ENCODE data around the gene COMMD1.

The COMMD1 gene

DNA sequence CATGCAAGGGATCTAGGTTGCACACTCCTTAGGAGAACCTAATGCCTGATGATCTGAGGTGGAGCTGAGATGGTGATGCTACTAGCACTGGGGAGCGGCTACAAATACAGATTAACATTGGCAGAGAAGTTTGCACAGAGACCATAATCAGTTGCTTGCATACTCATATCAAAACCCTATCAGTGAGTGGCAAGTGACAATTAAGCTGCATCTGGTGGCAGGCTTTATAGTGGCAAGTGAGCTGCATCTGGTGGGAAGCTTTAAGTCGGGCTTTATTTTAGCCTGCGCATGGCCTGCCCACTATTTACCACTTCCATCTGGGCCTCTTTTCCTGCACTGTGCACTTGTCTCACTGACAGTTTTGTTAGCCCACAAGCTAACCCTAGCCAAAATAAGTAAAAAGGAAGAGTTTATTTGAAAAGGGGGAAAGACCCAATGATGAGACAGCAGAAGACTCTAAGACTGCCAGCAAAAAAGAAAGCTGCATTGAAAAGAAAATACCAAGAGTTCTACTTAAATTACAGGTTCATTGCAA, 149.5 kb downstream of the COMMD1 start:
- Histone ChIP-seq H3K27me3 (ENCODE audit: insufficient read depth, low read length) (no peaks in the 10 kb centered on the region), H3K36me3 (ENCODE audit: insufficient read depth, low read depth, low read length) (no peaks in the 10 kb centered on the region), H3K9me3 (ENCODE audit: insufficient read depth, low read depth, low read length) (no peaks in the 10 kb centered on the region), H3K4me3 (ENCODE audit: low read length) (no peak overlapping the region), H3K9ac (ENCODE audit: low read depth, low read length) (no peak overlapping the region), H3K27ac (ENCODE audit: low read length) (no peak overlapping the region), H3K4me1 (ENCODE audit: insufficient read depth, low read length) (peaks cover 10% of the 10 kb centered on the region)

DNA sequence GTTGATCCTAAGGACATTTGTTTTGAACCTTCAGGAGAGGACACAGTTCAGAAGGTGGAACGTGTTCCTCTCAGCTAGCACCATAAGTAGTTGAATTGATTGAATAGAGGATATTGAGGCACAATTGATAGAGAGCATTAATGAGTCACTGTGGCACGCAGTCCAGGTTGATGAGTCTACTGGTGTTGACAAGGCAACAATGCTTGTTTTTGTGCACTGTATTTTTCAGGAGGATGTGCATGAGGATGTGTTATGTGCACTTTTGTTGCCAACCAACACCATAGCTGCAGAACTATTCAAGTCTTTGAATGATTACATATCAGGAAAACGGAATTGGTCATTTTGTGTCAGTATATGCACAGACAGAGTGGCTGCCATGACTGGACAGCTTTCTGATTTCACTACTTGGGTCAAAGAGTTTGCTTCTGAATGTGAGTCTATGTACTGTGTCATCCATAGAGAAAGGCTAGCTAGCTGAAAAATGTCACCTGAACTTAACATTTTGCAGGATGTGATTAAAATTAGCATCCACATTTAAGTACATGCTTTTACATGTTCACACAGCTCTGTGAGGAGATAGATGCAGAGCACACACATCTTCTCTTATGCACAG, 150.4 kb downstream of the COMMD1 start:
- Histone ChIP-seq H3K4me1 (ENCODE audit: insufficient read depth, low read length) (peaks cover 9% of the 10 kb centered on the region), H3K9ac (ENCODE audit: low read depth, low read length) (no peak overlapping the region), H3K27me3 (ENCODE audit: insufficient read depth, low read length) (no peaks in the 10 kb centered on the region), H3K9me3 (ENCODE audit: insufficient read depth, low read depth, low read length) (no peaks in the 10 kb centered on the region), H3K27ac (ENCODE audit: low read length) (no peak overlapping the region), H3K36me3 (ENCODE audit: insufficient read depth, low read depth, low read length) (no peaks in the 10 kb centered on the region), H3K4me3 (ENCODE audit: low read length) (no peak overlapping the region)

DNA sequence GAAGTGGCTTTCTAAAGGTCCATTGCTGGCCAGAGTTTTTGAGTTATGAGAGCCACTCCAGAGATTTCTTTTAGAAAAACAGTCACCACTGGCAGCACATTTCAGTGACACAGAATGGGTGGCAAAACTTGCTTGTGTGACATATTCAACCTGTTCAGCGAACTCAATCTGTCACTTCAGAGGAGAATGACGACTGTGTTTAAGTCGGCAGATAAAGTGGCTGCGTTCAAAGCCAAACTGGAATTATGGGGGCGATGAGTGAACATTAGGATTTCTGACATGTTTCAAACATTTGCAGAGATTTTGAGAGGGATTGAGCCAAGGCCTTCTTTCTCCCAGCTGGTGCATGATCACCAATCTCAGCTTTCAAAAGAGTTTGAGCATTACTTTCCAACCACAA, 150.9 kb downstream of the COMMD1 start:
- Histone ChIP-seq H3K9ac (ENCODE audit: low read depth, low read length) (no peak overlapping the region), H3K4me1 (ENCODE audit: insufficient read depth, low read length) (peaks cover 6% of the 10 kb centered on the region), H3K4me3 (ENCODE audit: low read length) (no peak overlapping the region), H3K27ac (ENCODE audit: low read length) (no peak overlapping the region), H3K36me3 (ENCODE audit: insufficient read depth, low read depth, low read length) (no peaks in the 10 kb centered on the region), H3K27me3 (ENCODE audit: insufficient read depth, low read length) (no peaks in the 10 kb centered on the region), H3K9me3 (ENCODE audit: insufficient read depth, low read depth, low read length) (no peaks in the 10 kb centered on the region)

DNA sequence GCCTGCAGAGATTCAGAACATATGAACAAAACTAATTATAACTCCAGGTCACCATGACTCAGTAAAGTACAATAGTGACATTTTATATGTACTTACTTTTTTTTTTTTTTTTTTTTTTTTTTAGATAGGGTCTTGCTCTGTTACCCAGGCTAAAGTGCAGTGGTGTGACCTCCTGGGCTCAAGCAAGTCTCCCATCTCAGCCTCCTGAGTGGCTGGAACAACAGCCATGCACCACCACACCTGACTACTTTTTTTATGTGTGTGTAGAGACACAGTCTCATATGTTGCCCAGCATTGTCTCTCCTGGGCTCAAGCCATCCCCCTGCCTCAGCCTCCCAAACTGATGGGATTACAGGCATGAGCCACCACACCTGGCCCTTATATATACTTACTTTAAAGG, 159.8 kb downstream of the COMMD1 start:
- Histone ChIP-seq H3K36me3 (ENCODE audit: insufficient read depth, low read depth, low read length) (no peaks in the 10 kb centered on the region), H3K4me1 (ENCODE audit: insufficient read depth, low read length) (no peaks in the 10 kb centered on the region), H3K9ac (ENCODE audit: low read depth, low read length) (no peak overlapping the region), H3K27ac (ENCODE audit: low read length) (no peak overlapping the region), H3K4me3 (ENCODE audit: low read length) (no peak overlapping the region), H3K27me3 (ENCODE audit: insufficient read depth, low read length) (no peaks in the 10 kb centered on the region), H3K9me3 (ENCODE audit: insufficient read depth, low read depth, low read length) (no peaks in the 10 kb centered on the region)

DNA sequence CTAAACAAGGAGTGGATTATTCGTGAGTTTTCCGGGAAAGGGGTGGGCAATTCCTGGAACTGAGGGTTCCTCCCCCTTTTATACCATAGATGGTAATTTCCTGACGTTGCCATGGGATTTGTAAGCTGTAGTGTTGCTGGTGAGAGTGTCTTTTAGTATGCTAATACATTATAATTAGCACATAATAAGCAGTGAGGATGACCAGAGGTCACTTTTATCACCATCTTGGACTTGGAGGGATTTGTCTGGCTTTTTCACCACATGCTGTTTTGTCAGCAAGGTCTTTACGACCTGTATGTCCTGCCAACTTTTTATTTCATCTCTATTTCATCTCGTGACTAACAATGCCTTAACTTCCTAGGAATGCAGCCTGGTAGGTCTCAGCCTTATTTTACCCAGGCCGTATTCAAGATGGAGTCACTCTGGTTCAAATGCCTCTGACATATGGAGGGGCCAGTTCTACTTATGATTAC, 165.7 kb downstream of the COMMD1 start:
- Histone ChIP-seq H3K4me3 (ENCODE audit: low read length) (no peak overlapping the region), H3K27ac (ENCODE audit: low read length) (no peak overlapping the region), H3K27me3 (ENCODE audit: insufficient read depth, low read length) (no peaks in the 10 kb centered on the region), H3K36me3 (ENCODE audit: insufficient read depth, low read depth, low read length) (peaks cover 6% of the 10 kb centered on the region; the same call in 1 of the 2 replicates), H3K4me1 (ENCODE audit: insufficient read depth, low read length) (peaks cover 15% of the 10 kb centered on the region), H3K9me3 (ENCODE audit: insufficient read depth, low read depth, low read length) (peaks cover 9% of the 10 kb centered on the region; the same call in 1 of the 2 replicates), H3K9ac (ENCODE audit: low read depth, low read length) (no peak overlapping the region)

DNA sequence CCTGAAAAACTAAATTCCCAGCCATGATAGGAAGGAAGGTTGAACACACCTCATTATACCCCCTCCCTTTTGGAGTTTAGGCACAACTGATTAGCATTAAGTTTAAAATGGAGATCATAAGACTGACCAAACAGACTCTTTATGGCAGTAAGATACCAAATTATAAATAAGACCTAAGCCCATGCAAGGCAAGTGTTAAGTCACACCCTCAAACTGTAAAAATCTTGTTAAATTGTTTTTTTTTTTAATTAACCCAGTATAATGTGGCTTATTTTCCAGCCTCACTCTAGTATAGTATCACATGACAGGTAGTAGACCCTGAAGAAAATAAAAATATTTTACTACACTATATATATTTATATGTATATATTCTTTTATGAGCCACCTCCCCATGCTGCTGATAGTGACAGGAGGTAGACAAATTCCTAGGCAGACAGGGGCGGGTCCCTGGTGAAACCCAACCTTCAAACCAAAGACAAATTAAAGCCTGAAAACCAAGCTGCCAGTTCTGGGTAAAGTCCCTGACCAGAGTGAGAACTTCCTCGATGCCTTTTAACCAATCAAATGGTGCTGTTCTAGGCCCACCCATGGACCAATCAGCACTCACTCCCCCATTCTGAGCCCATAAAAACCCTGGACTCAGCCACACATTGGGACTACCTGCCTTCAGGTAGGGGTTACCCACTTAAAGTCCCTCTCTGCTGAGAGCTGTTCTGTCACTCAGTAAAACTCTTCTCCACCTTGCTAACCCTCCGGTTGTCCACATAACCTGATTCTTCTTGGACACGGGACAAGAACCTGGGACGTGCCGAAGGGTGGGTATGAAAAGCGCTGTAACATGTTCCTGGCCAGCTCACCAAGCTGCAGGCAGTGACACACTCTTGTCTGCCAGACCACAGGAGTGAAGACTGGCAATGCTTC, 166.5 kb downstream of the COMMD1 start:
- H3K4me1 ChIP-seq (ENCODE audit: insufficient read depth, low read length), result peaks cover 15% of the 10 kb centered on the region
- H3K36me3 ChIP-seq (ENCODE audit: insufficient read depth, low read depth, low read length), result peaks cover 6% of the 10 kb centered on the region; the same call in 1 of the 2 replicates
- no peak overlapping the region for H3K27ac ChIP-seq (ENCODE audit: low read length)
- no peaks in the 10 kb centered on the region for H3K27me3 ChIP-seq (ENCODE audit: insufficient read depth, low read length)
- peaks cover 9% of the 10 kb centered on the region; the same call in 1 of the 2 replicates for H3K9me3 ChIP-seq (ENCODE audit: insufficient read depth, low read depth, low read length)
- no peak overlapping the region for H3K9ac ChIP-seq (ENCODE audit: low read depth, low read length)
- H3K4me3 ChIP-seq (ENCODE audit: low read length), result no peak overlapping the region

DNA sequence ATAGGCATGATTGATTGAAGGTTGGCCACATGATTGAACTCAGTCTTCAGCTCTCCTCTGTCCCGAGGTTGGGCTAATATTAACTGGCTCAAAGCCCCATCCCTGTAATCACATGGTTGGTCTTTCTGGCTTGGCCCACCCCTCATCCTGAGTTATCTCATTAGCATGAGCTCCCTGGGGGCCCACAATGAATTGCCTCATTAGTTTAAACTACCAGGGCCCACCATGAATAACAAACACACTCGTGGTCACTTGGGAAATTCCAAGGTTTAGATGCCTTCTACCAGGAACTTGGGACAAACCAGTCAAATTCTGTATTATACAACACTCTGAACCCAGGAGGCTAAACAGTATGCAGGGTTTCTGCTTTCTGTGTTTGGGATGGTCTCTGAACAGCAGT, 168.8 kb downstream of the COMMD1 start:
- no peaks in the 10 kb centered on the region for H3K27me3 ChIP-seq (ENCODE audit: insufficient read depth, low read length)
- H3K4me3 ChIP-seq (ENCODE audit: low read length), result no peak overlapping the region
- no peak overlapping the region for H3K9ac ChIP-seq (ENCODE audit: low read depth, low read length)
- H3K27ac ChIP-seq (ENCODE audit: low read length), result no peak overlapping the region
- H3K36me3 ChIP-seq (ENCODE audit: insufficient read depth, low read depth, low read length), result peaks cover 6% of the 10 kb centered on the region; the same call in 1 of the 2 replicates
- H3K4me1 ChIP-seq (ENCODE audit: insufficient read depth, low read length), result peaks cover 15% of the 10 kb centered on the region
- peaks cover 9% of the 10 kb centered on the region; the same call in 1 of the 2 replicates for H3K9me3 ChIP-seq (ENCODE audit: insufficient read depth, low read depth, low read length)

DNA sequence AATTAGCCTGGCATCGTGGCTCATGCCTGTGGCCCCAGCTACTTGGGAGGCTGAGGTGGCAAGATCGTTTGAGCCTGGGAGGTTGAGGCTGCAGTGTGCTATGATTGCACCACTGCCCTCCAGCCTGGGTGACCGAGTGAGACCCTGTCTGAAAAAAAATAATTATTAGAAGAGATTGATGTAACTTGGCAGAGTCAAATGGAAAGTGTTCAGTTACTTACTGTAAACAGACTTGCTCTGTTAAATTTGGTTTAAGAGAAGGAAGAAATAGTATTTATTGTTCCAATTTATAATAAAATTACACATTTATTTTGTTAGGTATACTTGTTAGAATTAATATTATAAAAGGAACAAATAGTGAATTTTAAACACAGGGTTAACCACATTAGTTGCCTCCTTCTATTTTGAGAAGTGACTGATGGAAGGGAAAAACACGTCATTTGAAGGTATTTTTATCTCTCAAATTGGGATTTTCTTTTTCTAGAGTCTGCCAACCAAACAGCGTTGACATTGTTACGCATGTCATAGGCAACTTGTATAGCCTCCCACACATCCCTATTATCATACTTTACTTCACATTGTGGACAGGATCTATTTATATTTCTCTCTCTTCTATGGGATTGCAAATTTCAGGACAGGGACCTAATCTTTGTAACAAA, 171.6 kb downstream of the COMMD1 start:
- H3K36me3 ChIP-seq (ENCODE audit: insufficient read depth, low read depth, low read length), result peaks cover 6% of the 10 kb centered on the region; the same call in 1 of the 2 replicates
- peaks cover 7% of the 10 kb centered on the region; the same call in 1 of the 2 replicates for H3K9me3 ChIP-seq (ENCODE audit: insufficient read depth, low read depth, low read length)
- H3K4me1 ChIP-seq (ENCODE audit: insufficient read depth, low read length), result peaks cover 15% of the 10 kb centered on the region
- H3K27ac ChIP-seq (ENCODE audit: low read length), result no peak overlapping the region
- H3K27me3 ChIP-seq (ENCODE audit: insufficient read depth, low read length), result no peaks in the 10 kb centered on the region
- H3K9ac ChIP-seq (ENCODE audit: low read depth, low read length), result no peak overlapping the region
- H3K4me3 ChIP-seq (ENCODE audit: low read length), result no peak overlapping the region

DNA sequence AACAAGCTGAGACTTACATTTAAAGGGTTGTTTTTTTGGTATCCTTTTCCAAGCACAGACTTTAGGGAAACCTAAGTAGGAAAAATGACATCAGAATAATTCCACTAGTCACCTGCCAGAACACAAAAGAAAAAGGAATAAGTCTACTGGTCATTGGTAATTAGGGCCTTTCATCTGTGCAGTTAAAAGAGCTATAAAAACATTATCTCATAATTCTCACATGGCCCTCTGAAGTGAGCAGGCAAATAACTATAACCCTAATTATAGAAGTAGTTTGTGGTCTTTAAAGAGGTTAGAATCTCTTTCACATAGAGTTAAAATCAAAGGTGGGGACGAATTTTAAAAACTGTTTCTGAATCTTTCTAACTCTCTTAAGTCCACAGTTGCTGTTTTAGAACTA, 179.3 kb downstream of the COMMD1 start:
- no peaks in the 10 kb centered on the region for H3K27me3 ChIP-seq (ENCODE audit: insufficient read depth, low read length)

DNA sequence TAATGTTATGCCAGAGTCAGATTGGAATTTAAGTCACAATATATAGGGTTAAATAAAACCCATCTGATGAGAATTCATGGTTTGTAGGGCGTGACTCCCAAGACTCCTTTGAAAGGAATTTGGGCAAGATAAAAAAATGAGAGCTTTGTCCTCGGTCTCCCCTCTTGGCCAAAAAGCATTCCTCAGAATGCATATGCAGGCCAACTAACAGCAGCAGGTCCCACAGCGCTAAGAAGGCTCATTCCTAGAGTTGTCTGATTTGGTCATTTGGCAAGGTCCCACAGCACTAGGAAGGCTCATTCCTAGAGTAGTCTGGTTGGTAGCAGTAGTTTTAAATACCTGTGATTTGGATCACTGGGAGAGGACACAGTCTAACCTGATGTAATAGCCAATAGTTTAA, 184.2 kb downstream of the COMMD1 start:
- no peak overlapping the region for H3K4me3 ChIP-seq (ENCODE audit: low read length)
- peaks cover 17% of the 10 kb centered on the region for H3K4me1 ChIP-seq (ENCODE audit: insufficient read depth, low read length)
- H3K9ac ChIP-seq (ENCODE audit: low read depth, low read length), result no peak overlapping the region
- no peaks in the 10 kb centered on the region for H3K9me3 ChIP-seq (ENCODE audit: insufficient read depth, low read depth, low read length)
- H3K36me3 ChIP-seq (ENCODE audit: insufficient read depth, low read depth, low read length), result no peaks in the 10 kb centered on the region
- H3K27ac ChIP-seq (ENCODE audit: low read length), result no peak overlapping the region
- no peaks in the 10 kb centered on the region for H3K27me3 ChIP-seq (ENCODE audit: insufficient read depth, low read length)

More for the DNA sequence above, 179.3 kb downstream of the COMMD1 start:
- no peak overlapping the region for H3K4me3 ChIP-seq (ENCODE audit: low read length)
- no peak overlapping the region for H3K27ac ChIP-seq (ENCODE audit: low read length)
- no peak overlapping the region for H3K9ac ChIP-seq (ENCODE audit: low read depth, low read length)
- H3K9me3 ChIP-seq (ENCODE audit: insufficient read depth, low read depth, low read length), result no peaks in the 10 kb centered on the region
- H3K36me3 ChIP-seq (ENCODE audit: insufficient read depth, low read depth, low read length), result no peaks in the 10 kb centered on the region
- H3K4me1 ChIP-seq (ENCODE audit: insufficient read depth, low read length), result peaks cover 14% of the 10 kb centered on the region; the same call in 1 of the 2 replicates

DNA sequence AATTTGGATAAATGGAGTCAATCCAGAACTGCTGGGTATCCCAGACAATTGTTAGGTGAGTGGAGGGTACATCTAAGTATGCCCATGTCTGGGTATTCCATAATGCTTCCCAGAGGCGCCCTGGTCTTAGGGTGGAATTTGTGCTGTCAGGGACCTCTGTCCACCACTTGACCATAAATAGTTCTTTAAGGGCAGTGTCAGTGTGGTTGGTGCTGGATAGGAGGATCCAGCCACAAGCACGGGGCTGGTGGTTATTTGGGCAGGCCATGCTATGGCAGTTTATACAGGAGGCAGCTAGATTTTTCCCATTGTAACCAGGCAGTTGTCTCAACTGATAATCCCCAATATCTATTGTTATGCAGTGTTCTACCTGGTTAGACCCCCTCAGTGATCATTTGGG, 186.0 kb downstream of the COMMD1 start:
- Histone ChIP-seq H3K9me3 (ENCODE audit: insufficient read depth, low read depth, low read length) (no peaks in the 10 kb centered on the region), H3K4me3 (ENCODE audit: low read length) (no peak overlapping the region), H3K27ac (ENCODE audit: low read length) (no peak overlapping the region), H3K9ac (ENCODE audit: low read depth, low read length) (no peak overlapping the region), H3K27me3 (ENCODE audit: insufficient read depth, low read length) (no peaks in the 10 kb centered on the region), H3K4me1 (ENCODE audit: insufficient read depth, low read length) (peaks cover 24% of the 10 kb centered on the region), H3K36me3 (ENCODE audit: insufficient read depth, low read depth, low read length) (no peaks in the 10 kb centered on the region)
